ENCODE data around the gene CEP57.
"Not testable (repeated sequence)": the region's sequence is repeated elsewhere in the genome, so short reads cannot be mapped to it uniquely, and the experiment has no call there.

CEP57 gene

DNA sequence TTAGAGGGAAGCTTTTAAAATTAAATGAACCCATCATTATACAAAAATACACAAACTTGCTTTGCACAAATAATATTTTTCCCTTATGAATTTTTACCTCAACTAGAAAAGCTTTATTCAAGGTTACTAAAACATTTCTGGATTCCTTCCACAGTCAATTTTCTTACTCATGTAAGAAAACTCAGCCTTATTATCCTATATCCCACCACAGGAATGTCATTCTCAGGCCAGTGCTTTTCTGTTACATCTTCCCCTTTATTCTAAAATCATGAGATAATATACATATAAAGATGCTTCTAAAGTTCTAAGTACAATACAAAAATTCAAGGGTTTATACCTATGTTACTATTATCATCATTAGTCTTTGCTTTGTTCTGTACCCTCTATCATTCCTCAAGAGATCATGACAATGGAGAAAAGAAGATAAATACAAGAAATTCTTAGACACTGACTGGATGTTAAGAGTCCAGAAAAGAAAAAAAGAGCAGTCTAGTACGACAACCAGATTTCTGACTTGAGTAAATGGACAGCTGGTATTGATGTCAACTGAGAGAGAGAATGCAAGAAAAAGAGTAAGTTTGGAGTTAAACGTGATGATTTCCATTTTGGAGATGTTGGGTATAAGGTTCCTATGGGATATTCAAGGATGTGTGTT, 73.3 kb downstream of the CEP57 start:
- no peak for DNase-seq

DNA sequence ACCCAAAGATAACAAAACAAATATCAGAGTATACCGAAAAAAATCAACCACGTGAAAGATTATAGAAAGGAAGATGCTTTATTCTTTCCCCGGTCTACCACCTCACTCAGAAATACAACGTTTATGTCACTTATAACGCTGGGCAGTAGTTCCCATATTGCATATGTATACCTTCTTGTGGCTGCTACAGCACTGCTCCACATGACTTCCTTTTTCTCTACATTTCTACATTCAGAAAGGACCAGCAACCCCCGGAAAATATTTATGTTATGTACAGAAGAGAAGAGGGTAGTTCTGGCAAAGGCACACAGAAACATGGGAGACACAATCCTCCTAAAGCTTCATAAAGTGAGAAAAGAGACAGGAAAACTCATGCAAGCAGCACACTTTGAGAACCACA, 76.8 kb downstream of the CEP57 start:
- DNase-seq: no peak

DNA sequence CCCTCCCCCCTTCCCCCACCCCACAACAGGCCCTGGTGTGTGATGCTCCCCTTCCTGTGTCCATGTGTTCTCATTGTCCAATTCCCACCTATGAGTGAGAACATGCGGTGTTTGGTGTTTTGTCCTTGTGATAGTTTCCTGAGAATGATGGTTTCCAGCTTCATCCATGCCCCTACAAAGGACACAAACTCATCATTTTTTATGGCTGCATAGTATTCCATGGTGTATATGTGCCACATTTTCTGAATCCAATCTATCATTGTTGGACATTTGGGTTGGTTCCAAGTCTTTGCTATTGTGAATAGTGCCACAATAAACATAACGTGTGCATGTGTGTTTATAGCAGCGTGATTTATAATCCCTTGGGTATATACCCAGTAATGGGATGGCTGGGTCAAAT, 80.6 kb downstream of the CEP57 start:
- not testable (repeated sequence) for DNase-seq

DNA sequence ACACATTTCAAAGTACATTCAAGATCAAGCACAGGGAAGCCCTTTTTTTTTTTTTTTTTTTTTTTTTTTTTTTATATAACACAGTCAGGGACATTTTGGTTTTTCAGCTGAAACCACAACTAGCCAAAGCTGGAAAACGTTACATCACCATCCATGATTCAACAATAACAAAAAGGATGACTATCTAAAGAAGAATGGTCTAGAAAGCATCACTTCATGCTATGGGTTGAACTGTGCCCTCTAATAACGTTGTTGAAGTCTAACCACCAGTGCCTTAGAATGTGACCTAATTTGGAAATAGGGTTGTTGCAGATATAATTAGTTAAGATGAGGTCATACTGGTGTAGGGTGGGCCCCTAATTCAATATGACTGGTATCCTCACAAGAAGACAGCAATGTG, 87.0 kb downstream of the CEP57 start:
- no peak for DNase-seq

Measured in NCI-H748 treated with DMSO at 0.1 percent for 48 hours (cell line).